Muscle layer of colon (tissue), 2 donors: Measurements from ENCODE around the gene RCC1.
"Not testable (repeated sequence)": the region's sequence is repeated elsewhere in the genome, so short reads cannot be mapped to it uniquely, and the experiment has no call there.

Experiments
- H3K27ac ChIP-seq: one replicate; pipeline ENCODE4 v1.7.0; 2013; ENCODE audit warnings: low read depth, mild to moderate bottlenecking, low read length, moderate library complexity
- H3K27me3 ChIP-seq, 2 donors: one replicate each; pipeline ENCODE4 v1.7.0; 2013; ENCODE audit warnings: low read length in 2 of 2, mild to moderate bottlenecking in 2 of 2; ENCODE audit not compliant: insufficient read depth in 2 of 2, control insufficient read depth in 1 of 2
- H3K36me3 ChIP-seq: one replicate; pipeline ENCODE4 v1.7.0; 2013; ENCODE audit warnings: mild to moderate bottlenecking, low read length; ENCODE audit not compliant: insufficient read depth
- H3K4me1 ChIP-seq: one replicate; pipeline ENCODE4 v1.7.0; 2013; ENCODE audit warnings: mild to moderate bottlenecking, low read length; ENCODE audit not compliant: insufficient read depth
- H3K4me3 ChIP-seq, 2 donors: one replicate each; pipeline ENCODE4 v1.7.0; 2013; ENCODE audit warnings: low read length in 2 of 2, low read depth in 1 of 2, mild to moderate bottlenecking in 1 of 2, moderate library complexity in 1 of 2
- H3K9ac ChIP-seq: one replicate; pipeline ENCODE4 v1.7.0; 2013; ENCODE audit warnings: low read length
- H3K9me3 ChIP-seq: one replicate; pipeline ENCODE4 v1.7.0; 2013; ENCODE audit warnings: mild to moderate bottlenecking, low read length
- donor health status: abdominal sarcoma.
- donor health status: Adenocarcinoma of cecum.

Gene RCC1

GRCh38 chr1:28560886-28561285 is 55.0 kb downstream of the RCC1 start:
- no peak overlapping the region for H3K27ac ChIP-seq
- H3K4me1 ChIP-seq, result no peaks in the 10 kb centered on the region
- no peak overlapping the region for H3K9ac ChIP-seq
- no peaks in the 10 kb centered on the region for H3K9me3 ChIP-seq
- no peaks in the 10 kb centered on the region for H3K27me3 ChIP-seq
- H3K4me3 ChIP-seq, result no peak overlapping the region
- peaks cover 46% of the 10 kb centered on the region for H3K36me3 ChIP-seq

DNA sequence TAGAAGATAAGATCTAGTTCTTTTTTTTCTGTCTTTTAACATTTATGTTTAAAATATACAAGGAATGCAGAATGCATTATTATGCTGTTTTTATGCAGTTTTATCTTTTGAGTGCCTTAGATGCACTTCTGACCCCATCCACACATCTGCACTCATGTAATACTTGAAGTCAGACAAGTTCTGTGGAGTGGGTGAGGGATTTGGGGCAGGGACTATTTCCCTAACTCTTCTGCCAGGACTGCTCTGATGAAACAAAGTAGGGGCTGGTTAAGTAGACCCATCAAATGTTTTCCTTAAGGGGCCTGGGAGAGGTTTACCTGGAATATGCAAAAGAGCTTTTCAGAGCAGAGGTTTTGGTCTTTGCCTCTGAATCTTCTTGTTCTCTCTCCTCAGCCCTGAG is 58.5 kb downstream of the RCC1 start:
- H3K27ac ChIP-seq, result no peak overlapping the region
- H3K36me3 ChIP-seq, result peaks cover 68% of the 10 kb centered on the region
- no peaks in the 10 kb centered on the region for H3K9me3 ChIP-seq
- no peaks in the 10 kb centered on the region for H3K4me1 ChIP-seq
- H3K9ac ChIP-seq, result no peak overlapping the region
- H3K4me3 ChIP-seq, result no peak overlapping the region
- H3K27me3 ChIP-seq, result no peaks in the 10 kb centered on the region

DNA sequence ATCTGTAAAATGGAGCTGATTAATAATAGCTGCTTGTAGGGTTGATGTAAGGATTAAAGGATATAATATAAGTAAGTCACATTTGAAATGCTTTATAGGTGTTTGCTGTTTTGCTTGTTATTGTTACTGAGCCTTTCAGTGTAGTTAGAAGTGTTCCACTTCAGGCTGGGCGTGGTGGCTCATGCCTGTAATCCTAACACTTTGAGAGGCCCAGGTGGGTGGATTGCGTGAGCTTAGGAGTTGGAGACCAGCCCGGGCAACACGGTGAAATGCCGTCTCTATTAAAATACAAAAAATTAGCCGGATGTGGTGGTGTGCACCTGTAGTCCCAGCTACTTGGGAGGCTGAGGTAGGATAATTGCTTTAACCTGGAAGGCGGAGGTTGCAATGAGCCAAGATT is 59.2 kb downstream of the RCC1 start:
- peaks cover 62% of the 10 kb centered on the region for H3K36me3 ChIP-seq
- H3K4me1 ChIP-seq, result no peaks in the 10 kb centered on the region
- no peak overlapping the region for H3K4me3 ChIP-seq
- H3K27me3 ChIP-seq, result no peaks in the 10 kb centered on the region
- H3K9me3 ChIP-seq, result no peaks in the 10 kb centered on the region
- H3K9ac ChIP-seq, result no peak overlapping the region
- H3K27ac ChIP-seq, result no peak overlapping the region

- Histone ChIP-seq H3K9ac (no peak overlapping the region), H3K36me3 (peaks cover 61% of the 10 kb centered on the region), H3K27me3 (no peaks in the 10 kb centered on the region), H3K9me3 (no peaks in the 10 kb centered on the region), H3K4me3 (no peak overlapping the region), H3K4me1 (no peaks in the 10 kb centered on the region), H3K27ac (no peak overlapping the region)
Observed at GRCh38 chr1:28565726-28566125, 59.9 kb downstream of the RCC1 start.

- Histone ChIP-seq H3K4me3 (no peak overlapping the region), H3K27me3 (no peaks in the 10 kb centered on the region), H3K27ac (no peak overlapping the region), H3K9me3 (no peaks in the 10 kb centered on the region), H3K36me3 (peaks cover 55% of the 10 kb centered on the region), H3K4me1 (no peaks in the 10 kb centered on the region), H3K9ac (no peak overlapping the region)
Observed at GRCh38 chr1:28566931-28567330, 61.1 kb downstream of the RCC1 start.

- H3K36me3 ChIP-seq, result peaks cover 35% of the 10 kb centered on the region
- no peaks in the 10 kb centered on the region for H3K9me3 ChIP-seq
- no peaks in the 10 kb centered on the region for H3K27me3 ChIP-seq
- H3K27ac ChIP-seq, result no peak overlapping the region
- no peak overlapping the region for H3K4me3 ChIP-seq
- no peak overlapping the region for H3K9ac ChIP-seq
- H3K4me1 ChIP-seq, result no peaks in the 10 kb centered on the region
Observed at GRCh38 chr1:28571911-28572310, 66.1 kb downstream of the RCC1 start.

DNA sequence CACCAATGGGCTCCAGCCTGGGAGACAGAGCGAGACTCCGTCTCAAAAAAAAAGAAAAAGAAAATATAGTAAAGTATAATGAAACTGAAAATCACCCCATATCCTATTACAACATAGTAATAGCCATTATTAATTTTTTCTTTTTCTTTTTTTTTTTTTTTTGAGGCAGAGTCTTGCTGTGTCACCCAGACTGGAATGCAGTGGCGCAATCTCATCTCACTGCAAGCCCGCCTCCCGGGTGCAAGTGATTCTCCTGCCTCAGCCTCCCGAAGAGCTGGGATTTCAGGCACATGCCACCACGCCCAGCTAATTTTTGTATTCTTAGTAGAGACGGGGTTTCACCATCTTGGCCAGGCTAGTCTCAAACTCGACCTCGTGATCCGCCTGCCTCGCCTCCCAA is 67.0 kb downstream of the RCC1 start:
- H3K9ac ChIP-seq, H3K4me1 ChIP-seq, H3K27me3 ChIP-seq, H3K27ac ChIP-seq, H3K9me3 ChIP-seq, H3K4me3 ChIP-seq: not testable (repeated sequence)
- H3K36me3 ChIP-seq, result peaks cover 35% of the 10 kb centered on the region

DNA sequence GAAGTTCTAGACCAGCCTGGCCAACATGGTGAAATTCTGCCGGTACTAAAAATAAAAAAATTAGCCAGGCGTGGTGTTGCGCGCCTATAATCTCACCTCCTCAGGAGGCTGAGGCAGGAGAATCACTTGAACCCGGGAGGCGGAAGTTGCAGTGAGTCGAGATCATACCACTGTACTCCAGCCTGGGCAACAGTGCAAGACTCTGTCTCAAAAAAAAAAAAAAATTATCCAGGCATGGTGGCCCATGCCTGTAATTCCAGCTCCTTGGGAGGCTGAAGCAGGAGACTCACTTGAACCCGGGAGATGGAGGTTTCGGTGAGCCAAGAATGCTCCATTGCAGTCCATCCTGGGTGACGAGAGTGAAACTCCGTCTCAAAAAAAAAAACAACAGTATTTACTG is 67.7 kb downstream of the RCC1 start:
- no peaks in the 10 kb centered on the region for H3K4me1 ChIP-seq
- no peak overlapping the region for H3K9ac ChIP-seq
- H3K36me3 ChIP-seq, result peaks cover 35% of the 10 kb centered on the region

DNA sequence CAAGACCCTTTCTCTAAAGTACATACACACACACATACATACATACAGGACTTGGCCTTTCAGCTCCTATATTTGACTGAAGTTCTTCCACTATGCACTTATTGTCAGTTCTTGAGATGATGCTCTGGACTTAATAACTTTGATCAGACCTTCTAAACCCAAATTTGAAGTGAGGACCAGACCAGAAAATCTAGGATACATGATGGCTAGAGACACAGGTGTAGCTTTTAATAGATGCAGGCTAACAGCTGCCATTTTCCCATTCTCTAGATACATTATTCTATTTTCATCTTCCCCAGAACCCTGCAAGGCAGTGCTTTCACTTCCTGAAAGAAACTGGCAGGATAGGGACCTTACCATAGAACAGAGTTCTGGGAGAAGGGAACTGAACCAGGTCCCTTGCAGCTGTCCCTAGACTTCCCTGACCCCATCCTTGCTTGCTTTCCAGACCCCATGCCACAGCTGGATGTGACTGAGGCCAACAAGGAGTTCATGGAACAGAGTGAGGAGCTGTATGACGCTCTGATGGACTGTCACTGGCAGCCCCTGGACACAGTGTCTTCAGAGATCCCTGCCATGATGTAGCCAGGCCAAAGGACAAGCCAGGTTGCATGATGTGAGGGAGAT is 71.3 kb downstream of the RCC1 start:
- H3K9ac ChIP-seq, result no peak overlapping the region
- H3K27me3 ChIP-seq, result no peaks in the 10 kb centered on the region
- peaks cover 40% of the 10 kb centered on the region for H3K36me3 ChIP-seq
- no peaks in the 10 kb centered on the region for H3K9me3 ChIP-seq
- no peak overlapping the region for H3K4me3 ChIP-seq
- H3K27ac ChIP-seq, result no peak overlapping the region
- H3K4me1 ChIP-seq, result peaks cover 21% of the 10 kb centered on the region

More for the DNA sequence above, 67.7 kb downstream of the RCC1 start:
- Histone ChIP-seq H3K27me3 (no peaks in the 10 kb centered on the region), H3K9me3 (no peaks in the 10 kb centered on the region), H3K4me3 (no peak overlapping the region), H3K27ac (no peak overlapping the region)

DNA sequence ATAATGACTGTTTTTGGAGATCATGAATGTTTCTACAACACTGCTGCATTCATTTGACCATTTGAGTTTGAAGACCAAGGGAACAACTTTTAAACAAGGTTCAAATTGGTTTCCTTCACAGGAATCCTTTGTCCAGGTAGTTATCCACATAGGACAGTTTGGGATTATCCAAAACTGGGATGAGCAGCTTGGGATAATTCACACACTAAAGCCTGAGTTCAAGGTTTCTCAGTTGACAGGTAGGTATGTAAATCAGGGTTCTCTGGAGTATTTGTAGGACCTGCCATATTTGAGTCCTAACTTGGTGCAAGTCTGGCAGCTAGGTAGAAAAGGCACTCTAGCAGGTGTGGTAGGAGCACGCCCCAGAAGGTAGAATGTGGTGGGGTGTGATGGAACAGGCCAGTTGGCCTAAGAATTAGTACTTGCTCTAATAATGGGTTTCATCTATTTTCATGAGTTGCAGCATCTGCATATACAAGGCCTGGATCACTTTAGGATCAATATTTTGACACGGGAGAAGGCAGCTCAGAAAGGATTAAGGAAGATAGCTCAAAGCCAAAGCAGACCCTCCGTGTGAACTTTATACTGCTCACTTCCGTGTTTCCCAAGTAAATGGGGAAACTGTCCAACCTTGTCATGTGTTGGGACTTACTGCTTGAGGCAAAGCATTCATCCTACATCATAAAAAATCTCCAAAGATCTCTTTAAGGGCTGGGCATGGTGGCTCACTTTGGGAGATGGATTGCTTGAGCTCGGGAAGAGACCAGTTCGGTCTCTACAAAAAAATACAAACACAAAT is 72.1 kb downstream of the RCC1 start:
- Histone ChIP-seq H3K9me3 (no peaks in the 10 kb centered on the region), H3K27me3 (no peaks in the 10 kb centered on the region), H3K36me3 (peaks cover 40% of the 10 kb centered on the region), H3K4me3 (no peak overlapping the region), H3K9ac (no peak overlapping the region), H3K27ac (no peak overlapping the region), H3K4me1 (peaks cover 21% of the 10 kb centered on the region)

DNA sequence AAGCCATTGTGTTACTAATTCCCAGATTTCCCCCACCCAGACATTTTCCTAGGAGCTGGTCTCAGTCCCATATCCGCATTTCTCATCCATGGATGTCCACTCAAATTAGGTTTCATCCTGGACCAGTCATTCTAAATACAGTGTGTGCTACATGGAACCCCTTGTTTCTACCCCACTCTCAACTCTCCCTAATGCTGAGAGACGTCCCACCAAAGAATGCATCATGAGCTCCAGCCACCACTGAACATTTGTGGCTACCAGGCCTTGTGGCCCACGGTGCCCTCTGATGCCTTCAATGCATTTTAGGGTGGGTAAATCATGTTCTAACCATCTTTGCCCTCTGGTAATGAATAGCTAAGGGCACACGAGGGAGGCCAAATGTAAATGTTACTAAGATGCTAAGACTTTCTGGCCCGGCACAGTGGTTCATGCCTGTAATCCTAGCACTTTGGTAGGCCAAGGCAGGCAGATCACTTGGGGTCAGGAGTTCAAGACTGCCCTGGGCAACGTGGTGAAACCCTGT is 72.9 kb downstream of the RCC1 start:
- Histone ChIP-seq H3K4me1 (peaks cover 21% of the 10 kb centered on the region), H3K27me3 (no peaks in the 10 kb centered on the region), H3K4me3 (no peak overlapping the region), H3K36me3 (peaks cover 40% of the 10 kb centered on the region), H3K9ac (no peak overlapping the region), H3K27ac (no peak overlapping the region), H3K9me3 (no peaks in the 10 kb centered on the region)

GRCh38 chr1:28579401-28579800 is 73.6 kb downstream of the RCC1 start:
- Histone ChIP-seq H3K27ac (no peak overlapping the region), H3K4me3 (no peak overlapping the region), H3K36me3 (peaks cover 40% of the 10 kb centered on the region), H3K27me3 (no peaks in the 10 kb centered on the region), H3K9me3 (no peaks in the 10 kb centered on the region), H3K4me1 (peaks cover 21% of the 10 kb centered on the region), H3K9ac (no peak overlapping the region)
